K562 (cell line): ENCODE data around the gene SH2D4B. TPM values are rescaled to one million over a fixed set of nuclear protein-coding genes. Genes with fewer than 3 reads are reported as not detected.

ENCODE experiments used
- ATF1 ChIP-seq, 2 experiments: fragments of 450-650 bp in 1 of 2; IDR thresholded peaks; 2 replicates each; pipeline ENCODE4 v1.6.1; 2016; ENCODE audit warnings: missing compliant biosample characterization in 1 of 2, missing genetic modification characterization in 1 of 2
- BRCA1 ChIP-seq, 2 experiments: fragments of 450-650 bp in 1 of 2; sonication (generic) in 1 of 2; formaldehyde crosslinking in 1 of 2; IDR thresholded peaks; 2 replicates each; pipeline versions ENCODE4 v1.5.0 to v1.6.1; 2017 to 2020; ENCODE audit warnings: mild to moderate bottlenecking in 1 of 2, missing genetic modification reagents in 1 of 2
- CHD2 ChIP-seq: IDR thresholded peaks from 2 replicates; pipeline ENCODE4 v1.6.1; 2011; ENCODE audit warnings: low read depth, low read length
- CREM ChIP-seq: IDR thresholded peaks from 2 replicates; pipeline ENCODE4 v1.6.1; 2014; ENCODE audit warnings: antibody characterized with exemption, low read depth
- DACH1 ChIP-seq: fragments of 450-650 bp; IDR thresholded peaks from 2 replicates; pipeline ENCODE4 v1.6.1; 2018; ENCODE audit not compliant: partially characterized antibody
- KHSRP ChIP-seq: fragments of 450-650 bp; IDR thresholded peaks from 2 replicates; pipeline ENCODE4 v1.6.1; 2017
- KLF1 ChIP-seq: fragments of 450-650 bp; IDR thresholded peaks from 2 replicates; pipeline ENCODE4 v1.6.1; 2016; ENCODE audit warnings: missing genetic modification characterization, missing compliant biosample characterization
- KLF16 ChIP-seq: IDR thresholded peaks from 2 replicates; pipeline ENCODE4 v1.6.1; 2016; ENCODE audit warnings: antibody characterized with exemption
- MEIS2 ChIP-seq: fragments of 450-650 bp; IDR thresholded peaks from 2 replicates; pipeline ENCODE4 v1.6.1; 2014; ENCODE audit warnings: mild to moderate bottlenecking; ENCODE audit not compliant: partially characterized antibody
- NFYB ChIP-seq: IDR thresholded peaks from 2 replicates; pipeline ENCODE4 v1.6.1; 2011; ENCODE audit warnings: mild to moderate bottlenecking, moderate library complexity; ENCODE audit not compliant: insufficient read length; ENCODE audit errors: extremely low read depth
- NR1H2 ChIP-seq: sonication (generic); formaldehyde crosslinking; IDR thresholded peaks from 2 replicates; pipeline ENCODE4 v1.4.0; 2020; ENCODE audit warnings: mild to moderate bottlenecking, missing genetic modification reagents
- PPARD ChIP-seq: fragments of 250-450 bp; sonication (Bioruptor Pico); IDR thresholded peaks from 2 replicates; pipeline ENCODE4 v1.8.0; 2022; ENCODE audit warnings: inconsistent platforms, mild to moderate bottlenecking, moderate library complexity
- SRSF9 ChIP-seq: fragments of 200-400 bp; formaldehyde crosslinking; IDR thresholded peaks from 2 replicates; pipeline ENCODE4 v1.6.1; 2017; ENCODE audit warnings: low read depth, low read length, borderline replicate concordance
- STAG1 ChIP-seq: sonication (generic); formaldehyde crosslinking; IDR thresholded peaks from 2 replicates; pipeline ENCODE4 v1.5.0; 2020; ENCODE audit warnings: missing genetic modification reagents, borderline replicate concordance
- ZBTB1 ChIP-seq: sonication (generic); formaldehyde crosslinking; IDR thresholded peaks from 2 replicates; pipeline ENCODE4 v1.8.1; 2023; ENCODE audit warnings: missing genetic modification reagents, low read depth, mild to moderate bottlenecking, borderline replicate concordance
- ZNF165 ChIP-seq: fragments of 250-450 bp; sonication (Bioruptor Pico); IDR thresholded peaks from 2 replicates; pipeline ENCODE4 v1.4.0; 2020; ENCODE audit warnings: borderline replicate concordance
- ZNF431 ChIP-seq: sonication (generic); formaldehyde crosslinking; IDR thresholded peaks from 2 replicates; pipeline ENCODE4 v1.8.0; 2022; ENCODE audit warnings: mild to moderate bottlenecking, missing genetic modification reagents
- polyA plus RNA-seq, 8 experiments: library from polyadenylated mRNA; depleted of rRNA in 4 of 8; stranded (reverse) in 5 of 8; unstranded in 3 of 8; fragments of >200 nt; fragmentation: Nextera tagmentation in 2 of 8; fragmentation: Illumina TruSeq in 1 of 8; extraction: Ambion mirVana in 2 of 8; extraction: Trizol in 1 of 8; gene quantifications; 2 replicates each; pipeline versions ENCODE4 v1.2.1 to v1.2.3, GENCODE V29; 2011 to 2014; ENCODE audit warnings: inconsistent platforms in 1 of 8, missing spikeins in 1 of 8
- total RNA-seq, 7 experiments: library from RNA; depleted of rRNA in 6 of 7; stranded (reverse); fragments of >200 nt in 6 of 7; fragmentation: Illumina TruSeq in 2 of 7; extraction: Trizol in 2 of 7; gene quantifications; 2 replicates each; pipeline versions ENCODE4 v1.2.1 to v1.2.3, GENCODE V29; 2011 to 2021; ENCODE audit warnings: low replicate concordance in 1 of 7
- TF ChIP-seq, protein P1 (sequence below), 3 experiments: IDR thresholded peaks in 2 of 3; conservative IDR thresholded peaks in 1 of 3; 2 replicates each; pipeline ENCODE4 v1.5.1; 2011 to 2012; ENCODE audit warnings: low read length in 3 of 3, mild to moderate bottlenecking in 3 of 3, control low read depth in 2 of 3, improper control_type of control experiment in 1 of 3, inconsistent platforms in 1 of 3, low read depth in 1 of 3, mixed read lengths in 1 of 3, moderate library complexity in 1 of 3; ENCODE audit not compliant: insufficient read depth in 2 of 3
- TF ChIP-seq, protein P2 (sequence below): IDR thresholded peaks from 2 replicates; pipeline ENCODE4 v1.6.1; 2012; ENCODE audit warnings: low read depth, low read length, improper control_type of control experiment, borderline replicate concordance
- TF ChIP-seq, protein P3 (sequence below): fragments of 250-450 bp; sonication (Bioruptor Pico); IDR thresholded peaks from 2 replicates; pipeline ENCODE4 v1.5.0; 2021
- TF ChIP-seq, protein P4 (sequence below): fragments of 250-450 bp; sonication (Bioruptor Pico); IDR thresholded peaks from 2 replicates; pipeline ENCODE4 v1.4.0; 2020
- TF ChIP-seq, protein P5 (sequence below): fragments of 450-650 bp; formaldehyde crosslinking; IDR thresholded peaks from 2 replicates; pipeline ENCODE4 v1.4.0; 2020; ENCODE audit warnings: mild to moderate bottlenecking, moderate library complexity

Gene SH2D4B
- total and polyA plus RNA-seq, 9 of the 15 experiments (the other 6 are each of a cell fraction or from before 2014, with no cell fraction given), result 0.03 to 0.14 (median 0.04) TPM; not detected in 4

DNA sequence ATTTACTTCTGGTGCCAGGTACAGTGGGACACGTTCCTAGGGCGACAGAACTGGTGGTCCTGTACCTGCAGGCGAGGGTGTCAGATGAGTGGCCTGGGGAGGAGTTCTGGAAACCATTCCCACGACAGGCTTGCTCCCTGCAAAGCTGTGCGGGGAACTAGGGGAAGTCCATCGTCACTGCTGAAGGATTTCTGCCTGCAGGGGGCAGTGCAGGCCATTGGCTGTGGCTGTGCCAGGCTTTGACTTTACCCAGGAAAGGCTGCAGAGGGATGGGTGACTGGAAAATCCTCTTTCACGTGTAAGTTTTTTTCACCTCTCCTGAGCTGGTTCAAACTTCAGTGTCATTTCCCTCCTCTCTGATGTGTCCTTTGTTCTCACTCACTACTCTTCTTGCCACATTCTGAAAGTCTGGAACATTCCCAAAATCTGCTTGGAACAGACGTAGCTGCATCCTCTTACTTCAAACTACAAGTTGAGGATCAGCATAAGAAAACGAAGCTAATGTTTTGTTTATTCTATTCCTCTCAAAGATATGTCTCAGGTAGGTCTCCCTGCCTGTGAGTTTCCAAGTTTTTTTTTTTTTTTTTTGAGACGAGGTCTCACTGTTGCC, 126.5 kb downstream of the SH2D4B start (continued):
- TF ChIP-seq SRSF9 (no peak), NR1H2 (CRISPR knock-in tag) (no peak), MEIS2 (no peak), KLF16 (peak; percentile 52; the same call in 1 of the 2 replicates), ZNF165 (CRISPR knock-in tag) (no peak), ATF1 (CRISPR knock-in tag; IDR thresholded peaks at IDR 0.05) (no peak), ATF1 (tag; IDR thresholded peaks at IDR 0.05) (0 out of 2 replicates have a peak, but pooled peaks have one; percentile 44), KHSRP (no peak), CHD2 (no peak), ZNF431 (CRISPR knock-in tag) (no peak), DACH1 (no peak), ZBTB1 (CRISPR knock-in tag) (no peak), PPARD (CRISPR knock-in tag) (no peak), CREM (peak; percentile 85), NFYB (no peak), STAG1 (peak; percentile 90; the same call in 1 of the 2 replicates), KLF1 (tag) (no peak), BRCA1 (IDR thresholded peaks at IDR 0.05) (no peak), BRCA1 (CRISPR knock-in tag; IDR thresholded peaks at IDR 0.05) (no peak)
- TF ChIP-seq, protein P1, sequence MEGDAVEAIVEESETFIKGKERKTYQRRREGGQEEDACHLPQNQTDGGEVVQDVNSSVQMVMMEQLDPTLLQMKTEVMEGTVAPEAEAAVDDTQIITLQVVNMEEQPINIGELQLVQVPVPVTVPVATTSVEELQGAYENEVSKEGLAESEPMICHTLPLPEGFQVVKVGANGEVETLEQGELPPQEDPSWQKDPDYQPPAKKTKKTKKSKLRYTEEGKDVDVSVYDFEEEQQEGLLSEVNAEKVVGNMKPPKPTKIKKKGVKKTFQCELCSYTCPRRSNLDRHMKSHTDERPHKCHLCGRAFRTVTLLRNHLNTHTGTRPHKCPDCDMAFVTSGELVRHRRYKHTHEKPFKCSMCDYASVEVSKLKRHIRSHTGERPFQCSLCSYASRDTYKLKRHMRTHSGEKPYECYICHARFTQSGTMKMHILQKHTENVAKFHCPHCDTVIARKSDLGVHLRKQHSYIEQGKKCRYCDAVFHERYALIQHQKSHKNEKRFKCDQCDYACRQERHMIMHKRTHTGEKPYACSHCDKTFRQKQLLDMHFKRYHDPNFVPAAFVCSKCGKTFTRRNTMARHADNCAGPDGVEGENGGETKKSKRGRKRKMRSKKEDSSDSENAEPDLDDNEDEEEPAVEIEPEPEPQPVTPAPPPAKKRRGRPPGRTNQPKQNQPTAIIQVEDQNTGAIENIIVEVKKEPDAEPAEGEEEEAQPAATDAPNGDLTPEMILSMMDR (IDR thresholded peaks at IDR 0.05 in 2 of 3, conservative IDR thresholded peaks at IDR 0.05 in 1 of 3; ENCODE audit: insufficient read depth in 2 of 3, low read depth in 1 of 3, low read length in 3 of 3), result peak; percentile 90 to 96 (median 93)
- TF ChIP-seq, protein P2, sequence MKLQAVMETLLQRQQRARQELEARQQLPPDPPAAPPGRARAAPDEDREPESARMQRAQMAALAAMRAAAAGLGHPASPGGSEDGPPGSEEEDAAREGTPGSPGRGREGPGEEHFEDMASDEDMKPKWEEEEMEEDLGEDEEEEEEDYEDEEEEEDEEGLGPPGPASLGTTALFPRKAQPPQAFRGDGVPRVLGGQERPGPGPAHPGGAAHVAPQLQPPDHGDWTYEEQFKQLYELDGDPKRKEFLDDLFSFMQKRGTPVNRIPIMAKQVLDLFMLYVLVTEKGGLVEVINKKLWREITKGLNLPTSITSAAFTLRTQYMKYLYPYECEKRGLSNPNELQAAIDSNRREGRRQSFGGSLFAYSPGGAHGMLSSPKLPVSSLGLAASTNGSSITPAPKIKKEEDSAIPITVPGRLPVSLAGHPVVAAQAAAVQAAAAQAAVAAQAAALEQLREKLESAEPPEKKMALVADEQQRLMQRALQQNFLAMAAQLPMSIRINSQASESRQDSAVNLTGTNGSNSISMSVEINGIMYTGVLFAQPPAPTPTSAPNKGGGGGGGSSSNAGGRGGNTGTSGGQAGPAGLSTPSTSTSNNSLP, result no peak
- TF ChIP-seq, protein P3, sequence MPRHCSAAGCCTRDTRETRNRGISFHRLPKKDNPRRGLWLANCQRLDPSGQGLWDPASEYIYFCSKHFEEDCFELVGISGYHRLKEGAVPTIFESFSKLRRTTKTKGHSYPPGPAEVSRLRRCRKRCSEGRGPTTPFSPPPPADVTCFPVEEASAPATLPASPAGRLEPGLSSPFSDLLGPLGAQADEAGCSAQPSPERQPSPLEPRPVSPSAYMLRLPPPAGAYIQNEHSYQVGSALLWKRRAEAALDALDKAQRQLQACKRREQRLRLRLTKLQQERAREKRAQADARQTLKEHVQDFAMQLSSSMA (CRISPR knock-in tag), result no peak
- TF ChIP-seq, protein P4, sequence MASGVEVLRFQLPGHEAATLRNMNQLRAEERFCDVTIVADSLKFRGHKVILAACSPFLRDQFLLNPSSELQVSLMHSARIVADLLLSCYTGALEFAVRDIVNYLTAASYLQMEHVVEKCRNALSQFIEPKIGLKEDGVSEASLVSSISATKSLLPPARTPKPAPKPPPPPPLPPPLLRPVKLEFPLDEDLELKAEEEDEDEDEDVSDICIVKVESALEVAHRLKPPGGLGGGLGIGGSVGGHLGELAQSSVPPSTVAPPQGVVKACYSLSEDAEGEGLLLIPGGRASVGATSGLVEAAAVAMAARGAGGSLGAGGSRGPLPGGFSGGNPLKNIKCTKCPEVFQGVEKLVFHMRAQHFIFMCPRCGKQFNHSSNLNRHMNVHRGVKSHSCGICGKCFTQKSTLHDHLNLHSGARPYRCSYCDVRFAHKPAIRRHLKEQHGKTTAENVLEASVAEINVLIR (CRISPR knock-in tag), result no peak
- TF ChIP-seq, protein P5, sequence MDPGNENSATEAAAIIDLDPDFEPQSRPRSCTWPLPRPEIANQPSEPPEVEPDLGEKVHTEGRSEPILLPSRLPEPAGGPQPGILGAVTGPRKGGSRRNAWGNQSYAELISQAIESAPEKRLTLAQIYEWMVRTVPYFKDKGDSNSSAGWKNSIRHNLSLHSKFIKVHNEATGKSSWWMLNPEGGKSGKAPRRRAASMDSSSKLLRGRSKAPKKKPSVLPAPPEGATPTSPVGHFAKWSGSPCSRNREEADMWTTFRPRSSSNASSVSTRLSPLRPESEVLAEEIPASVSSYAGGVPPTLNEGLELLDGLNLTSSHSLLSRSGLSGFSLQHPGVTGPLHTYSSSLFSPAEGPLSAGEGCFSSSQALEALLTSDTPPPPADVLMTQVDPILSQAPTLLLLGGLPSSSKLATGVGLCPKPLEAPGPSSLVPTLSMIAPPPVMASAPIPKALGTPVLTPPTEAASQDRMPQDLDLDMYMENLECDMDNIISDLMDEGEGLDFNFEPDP, result no peak
